Spleen (tissue), 11 donors: ENCODE data around the gene SMYD2. TPM values are rescaled to one million over a fixed set of nuclear protein-coding genes. Genes with fewer than 3 reads are reported as not detected.

Source experiments
- DNase-seq: peaks from one replicate; pipeline ENCODE4 v3.0.0-alpha.2; 2020
- H3K27ac ChIP-seq, 8 donors: fragments of 200-600 bp; sonication (generic) in 7 of 8; 1 replicate in 4 of 8; 2 replicates in 4 of 8; pipeline versions ENCODE4 v1.5.0 to v1.8.0; 2016 to 2021; ENCODE audit warnings: inconsistent platforms in 4 of 8, mild to moderate bottlenecking in 4 of 8, moderate library complexity in 1 of 8
- H3K27me3 ChIP-seq, 7 donors: fragments of 200-600 bp; sonication (generic) in 6 of 7; replicated peaks in 1 of 7; 1 replicate in 4 of 7; 2 replicates in 3 of 7; pipeline versions ENCODE4 v1.5.0 to v1.8.0; 2016 to 2021; ENCODE audit warnings: inconsistent platforms in 3 of 7, mild to moderate bottlenecking in 1 of 7
- H3K36me3 ChIP-seq, 6 donors: fragments of 200-600 bp; sonication (generic) in 5 of 6; 1 replicate in 4 of 6; 2 replicates in 2 of 6; pipeline versions ENCODE4 v1.5.0 to v1.8.0; 2016 to 2021; ENCODE audit warnings: inconsistent platforms in 2 of 6
- H3K4me1 ChIP-seq, 6 donors: fragments of 200-600 bp; sonication (generic) in 5 of 6; 1 replicate in 3 of 6; 2 replicates in 3 of 6; pipeline versions ENCODE4 v1.5.0 to v1.8.0; 2016 to 2021; ENCODE audit warnings: inconsistent platforms in 3 of 6
- H3K4me3 ChIP-seq, 8 donors: fragments of 200-600 bp; sonication (generic) in 7 of 8; 1 replicate in 4 of 8; 2 replicates in 4 of 8; pipeline versions ENCODE4 v1.5.0 to v1.8.0; 2016 to 2021; ENCODE audit warnings: inconsistent platforms in 4 of 8, mild to moderate bottlenecking in 4 of 8, moderate library complexity in 2 of 8
- H3K9me3 ChIP-seq, 8 donors: fragments of 200-600 bp; sonication (generic) in 7 of 8; 1 replicate in 4 of 8; 2 replicates in 4 of 8; pipeline versions ENCODE4 v1.5.0 to v1.8.0; 2016 to 2021; ENCODE audit warnings: inconsistent platforms in 4 of 8
- POLR2A ChIP-seq, 3 donors: fragments of 450-650 bp; IDR thresholded peaks; one replicate each; pipeline ENCODE4 v1.5.1; 2017; ENCODE audit warnings: antibody characterized with exemption in 3 of 3, mild to moderate bottlenecking in 1 of 3
- POLR2AphosphoS5 ChIP-seq, 3 donors: sonication (generic); formaldehyde crosslinking; IDR thresholded peaks; one replicate each; pipeline ENCODE4 v1.5.1; 2017; ENCODE audit warnings: antibody characterized with exemption in 3 of 3
- WGBS, 5 donors: extraction: QIAGEN DNeasy Blood & Tissue Kit in 3 of 5; methylation state at CpG; one replicate each; pipeline versions ENCODE4 v1.1.5 to v1.1.7; 2013 to 2018; 5-methylcytosine and 5-hydroxymethylcytosine counted together
- intact Hi-C: fragments of 100-400 bp; cut with DNase I; formaldehyde crosslinking; loops from one replicate; pipeline ENCODE4 v1.15.0; 2023; ENCODE audit warnings: low total_unique reads
- polyA plus RNA-seq, 3 donors: library from polyadenylated mRNA; stranded (reverse); fragments of 200-250 nt; gene quantifications; one replicate each; pipeline ENCODE4 v1.2.1, GENCODE V29; 2013
- total RNA-seq, 7 donors: library from RNA; depleted of rRNA in 3 of 7; stranded (reverse); fragments of >200 nt in 3 of 7; fragmentation: NEBNext Ultra II Directional in 4 of 7; extraction: Animal tissue kit (Norgen Biotek cat#: 25700) in 4 of 7; gene quantifications; one replicate each; pipeline versions ENCODE4 v1.1.0 to v1.2.1, GENCODE V29; 2016 to 2021
- TF ChIP-seq, protein P1 (sequence below), 11 experiments: fragments of 200-600 bp in 7 of 11; fragments of 450-650 bp in 4 of 11; sonication (generic) in 4 of 11; IDR thresholded peaks in 8 of 11; conservative IDR thresholded peaks in 3 of 11; 1 replicate in 7 of 11; 2 replicates in 4 of 11; pipeline versions ENCODE4 v1.4.0 to v1.8.0; 2016 to 2021; ENCODE audit warnings: antibody characterized with exemption in 11 of 11, inconsistent platforms in 4 of 11, mild to moderate bottlenecking in 1 of 11
- donor health status: healthy with polysubstance abuse.
- donor health status: DM: no; HTN: no; CAD: no; lungs with moderate emphysema.
- donor health status: DM: no; HTN: no; CAD: no.
- donor health status: Bipolar disorder and iron deficiency.
- donor health status: healthy.
- donor health status: DM: no; HTN: no; CAD: no.
- donor health status: DM: yes; HTN: yes; CAD: no.

Gene SMYD2
- total and polyA plus RNA-seq, 10 donors, result 23.5 to 39.7 (median 32.1) TPM

- H3K27me3 ChIP-seq, result peaks cover 0 to 7% (median 0%) of the 10 kb centered on the region in 7 donors
- intact Hi-C loops, result no loop called here
- no peak overlapping the region for H3K4me3 ChIP-seq
- no peak overlapping the region for H3K27ac ChIP-seq
- H3K36me3 ChIP-seq, result peaks cover 0 to 16% (median 0%) of the 10 kb centered on the region in 6 donors
- 54 to 71% (median 65%) methylated on average over 4 of the region's 4 CpGs for WGBS, 5 donors
- no peaks in the 10 kb centered on the region for H3K4me1 ChIP-seq
- TF ChIP-seq POLR2AphosphoS5 (IDR thresholded peaks at IDR 0.05), result no peak
- TF ChIP-seq, protein P1, sequence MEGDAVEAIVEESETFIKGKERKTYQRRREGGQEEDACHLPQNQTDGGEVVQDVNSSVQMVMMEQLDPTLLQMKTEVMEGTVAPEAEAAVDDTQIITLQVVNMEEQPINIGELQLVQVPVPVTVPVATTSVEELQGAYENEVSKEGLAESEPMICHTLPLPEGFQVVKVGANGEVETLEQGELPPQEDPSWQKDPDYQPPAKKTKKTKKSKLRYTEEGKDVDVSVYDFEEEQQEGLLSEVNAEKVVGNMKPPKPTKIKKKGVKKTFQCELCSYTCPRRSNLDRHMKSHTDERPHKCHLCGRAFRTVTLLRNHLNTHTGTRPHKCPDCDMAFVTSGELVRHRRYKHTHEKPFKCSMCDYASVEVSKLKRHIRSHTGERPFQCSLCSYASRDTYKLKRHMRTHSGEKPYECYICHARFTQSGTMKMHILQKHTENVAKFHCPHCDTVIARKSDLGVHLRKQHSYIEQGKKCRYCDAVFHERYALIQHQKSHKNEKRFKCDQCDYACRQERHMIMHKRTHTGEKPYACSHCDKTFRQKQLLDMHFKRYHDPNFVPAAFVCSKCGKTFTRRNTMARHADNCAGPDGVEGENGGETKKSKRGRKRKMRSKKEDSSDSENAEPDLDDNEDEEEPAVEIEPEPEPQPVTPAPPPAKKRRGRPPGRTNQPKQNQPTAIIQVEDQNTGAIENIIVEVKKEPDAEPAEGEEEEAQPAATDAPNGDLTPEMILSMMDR (IDR thresholded peaks at IDR 0.05 in 8 of 11, conservative IDR thresholded peaks at IDR 0.05 in 3 of 11), result no peak
- DNase-seq, result no peak
- no peaks in the 10 kb centered on the region for H3K9me3 ChIP-seq
Observed at GRCh38 chr1:214363386-214363785, 82.4 kb downstream of the SMYD2 start.

GRCh38 chr1:214364386-214364785, 83.4 kb downstream of the SMYD2 start:
- peaks cover 0 to 21% (median 0%) of the 10 kb centered on the region in 6 donors for H3K36me3 ChIP-seq
- peaks cover 0 to 7% (median 0%) of the 10 kb centered on the region in 7 donors for H3K27me3 ChIP-seq
- no peak overlapping the region for H3K4me3 ChIP-seq
- no peaks in the 10 kb centered on the region for H3K4me1 ChIP-seq
- H3K27ac ChIP-seq, result no peak overlapping the region
- no peak for DNase-seq
- intact Hi-C loops, result no loop called here
- TF ChIP-seq, protein P1 (IDR thresholded peaks at IDR 0.05 in 8 of 11, conservative IDR thresholded peaks at IDR 0.05 in 3 of 11), result no peak
- 90 to 98% (median 95%) methylated on average over 12 of the region's 12 CpGs for WGBS, 5 donors
- no peaks in the 10 kb centered on the region for H3K9me3 ChIP-seq

GRCh38 chr1:214364786-214365295, 83.9 kb downstream of the SMYD2 start:
- H3K4me1 ChIP-seq, result no peaks in the 10 kb centered on the region
- peaks cover 0 to 25% (median 0%) of the 10 kb centered on the region in 6 donors for H3K36me3 ChIP-seq
- no peak overlapping the region for H3K4me3 ChIP-seq
- WGBS, 5 donors, result 82 to 96% (median 87%) methylated on average over 4 of the region's 4 CpGs
- no peaks in the 10 kb centered on the region for H3K9me3 ChIP-seq
- DNase-seq, result no peak
- no peak overlapping the region for H3K27ac ChIP-seq
- peaks cover 0 to 7% (median 0%) of the 10 kb centered on the region in 7 donors for H3K27me3 ChIP-seq
- intact Hi-C loops, result no loop called here
- TF ChIP-seq POLR2AphosphoS5 (IDR thresholded peaks at IDR 0.05), result no peak
- TF ChIP-seq POLR2A (IDR thresholded peaks at IDR 0.05), result no peak
- TF ChIP-seq, protein P1 (IDR thresholded peaks at IDR 0.05 in 8 of 11, conservative IDR thresholded peaks at IDR 0.05 in 3 of 11), result no peak

- TF ChIP-seq POLR2A (IDR thresholded peaks at IDR 0.05), result no peak
- TF ChIP-seq, protein P1 (IDR thresholded peaks at IDR 0.05 in 8 of 11, conservative IDR thresholded peaks at IDR 0.05 in 3 of 11), result no peak
- no peak for TF ChIP-seq POLR2AphosphoS5 (IDR thresholded peaks at IDR 0.05)
- DNase-seq, result no peak
- intact Hi-C loops, result no loop called here
- peaks cover 0 to 52% (median 0%) of the 10 kb centered on the region in 6 donors for H3K36me3 ChIP-seq
- 88 to 95% (median 89%) methylated on average over 5 of the region's 5 CpGs for WGBS, 5 donors
- H3K4me3 ChIP-seq, result no peak overlapping the region
- peaks cover 0 to 4% (median 0%) of the 10 kb centered on the region in 7 donors for H3K27me3 ChIP-seq
- no peaks in the 10 kb centered on the region for H3K4me1 ChIP-seq
- H3K27ac ChIP-seq, result no peak overlapping the region
- peaks cover 0 to 7% (median 0%) of the 10 kb centered on the region in 8 donors for H3K9me3 ChIP-seq
Observed at GRCh38 chr1:214367841-214368240, 86.9 kb downstream of the SMYD2 start.
